ENCODE data around the gene FZD7.

DNA sequence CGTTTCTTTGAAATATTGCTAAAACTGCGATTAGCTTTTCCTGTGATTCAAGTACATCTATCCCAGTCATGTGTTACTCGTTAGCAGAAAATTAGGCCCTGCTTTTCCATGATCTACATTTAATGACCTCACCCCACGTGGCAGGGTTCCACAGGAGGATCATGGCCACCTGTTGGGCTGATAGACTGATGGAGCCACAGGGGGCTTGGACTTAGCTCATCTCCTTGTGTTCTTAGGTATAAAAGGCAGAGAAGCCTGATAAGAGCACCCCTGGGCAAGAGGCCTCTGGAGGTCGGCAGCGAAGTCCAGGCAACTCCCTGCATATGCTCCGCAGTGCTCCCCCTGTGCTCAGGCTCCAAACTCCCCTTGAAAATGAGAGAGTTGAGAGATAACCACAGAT lies 12.9 kb downstream of the FZD7 start:
- TF ChIP-seq, protein P1, sequence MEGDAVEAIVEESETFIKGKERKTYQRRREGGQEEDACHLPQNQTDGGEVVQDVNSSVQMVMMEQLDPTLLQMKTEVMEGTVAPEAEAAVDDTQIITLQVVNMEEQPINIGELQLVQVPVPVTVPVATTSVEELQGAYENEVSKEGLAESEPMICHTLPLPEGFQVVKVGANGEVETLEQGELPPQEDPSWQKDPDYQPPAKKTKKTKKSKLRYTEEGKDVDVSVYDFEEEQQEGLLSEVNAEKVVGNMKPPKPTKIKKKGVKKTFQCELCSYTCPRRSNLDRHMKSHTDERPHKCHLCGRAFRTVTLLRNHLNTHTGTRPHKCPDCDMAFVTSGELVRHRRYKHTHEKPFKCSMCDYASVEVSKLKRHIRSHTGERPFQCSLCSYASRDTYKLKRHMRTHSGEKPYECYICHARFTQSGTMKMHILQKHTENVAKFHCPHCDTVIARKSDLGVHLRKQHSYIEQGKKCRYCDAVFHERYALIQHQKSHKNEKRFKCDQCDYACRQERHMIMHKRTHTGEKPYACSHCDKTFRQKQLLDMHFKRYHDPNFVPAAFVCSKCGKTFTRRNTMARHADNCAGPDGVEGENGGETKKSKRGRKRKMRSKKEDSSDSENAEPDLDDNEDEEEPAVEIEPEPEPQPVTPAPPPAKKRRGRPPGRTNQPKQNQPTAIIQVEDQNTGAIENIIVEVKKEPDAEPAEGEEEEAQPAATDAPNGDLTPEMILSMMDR (IDR thresholded peaks at IDR 0.05 in 2 of 3, conservative IDR thresholded peaks at IDR 0.05 in 1 of 3; ENCODE audit: borderline replicate concordance in 1 of 3, insufficient read depth in 1 of 3, low read depth in 2 of 3, low read length in 2 of 3), result no peak
- TF ChIP-seq ZNF274 (IDR thresholded peaks at IDR 0.05; ENCODE audit: low read depth, low read length), result no peak
- TF ChIP-seq EZH2phosphoT487 (IDR thresholded peaks at IDR 0.05; ENCODE audit: borderline replicate concordance), result no peak
- TF ChIP-seq, protein P2, sequence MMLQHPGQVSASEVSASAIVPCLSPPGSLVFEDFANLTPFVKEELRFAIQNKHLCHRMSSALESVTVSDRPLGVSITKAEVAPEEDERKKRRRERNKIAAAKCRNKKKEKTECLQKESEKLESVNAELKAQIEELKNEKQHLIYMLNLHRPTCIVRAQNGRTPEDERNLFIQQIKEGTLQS (IDR thresholded peaks at IDR 0.05), result no peak
- no peak for TF ChIP-seq SIN3A (IDR thresholded peaks at IDR 0.05; ENCODE audit: low read depth)

Measured in HCT116 (cell line).